Stimulated activated CD8-positive, alpha-beta memory T cell treated with anti-CD3 and anti-CD28 coated beads, Interleukin-4, amount 100 ng/mL, for 4 hours (primary cell): ENCODE data around the gene TRAF3IP3.

Experiments used
- DNase-seq, 2 donors: peaks; one replicate each; pipeline ENCODE4 v3.0.0-alpha.2; 2020; ENCODE audit warnings: low read depth in 2 of 2, low spot score in 1 of 2

The TRAF3IP3 gene, protein sequence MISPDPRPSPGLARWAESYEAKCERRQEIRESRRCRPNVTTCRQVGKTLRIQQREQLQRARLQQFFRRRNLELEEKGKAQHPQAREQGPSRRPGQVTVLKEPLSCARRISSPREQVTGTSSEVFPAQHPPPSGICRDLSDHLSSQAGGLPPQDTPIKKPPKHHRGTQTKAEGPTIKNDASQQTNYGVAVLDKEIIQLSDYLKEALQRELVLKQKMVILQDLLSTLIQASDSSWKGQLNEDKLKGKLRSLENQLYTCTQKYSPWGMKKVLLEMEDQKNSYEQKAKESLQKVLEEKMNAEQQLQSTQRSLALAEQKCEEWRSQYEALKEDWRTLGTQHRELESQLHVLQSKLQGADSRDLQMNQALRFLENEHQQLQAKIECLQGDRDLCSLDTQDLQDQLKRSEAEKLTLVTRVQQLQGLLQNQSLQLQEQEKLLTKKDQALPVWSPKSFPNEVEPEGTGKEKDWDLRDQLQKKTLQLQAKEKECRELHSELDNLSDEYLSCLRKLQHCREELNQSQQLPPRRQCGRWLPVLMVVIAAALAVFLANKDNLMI

DNA sequence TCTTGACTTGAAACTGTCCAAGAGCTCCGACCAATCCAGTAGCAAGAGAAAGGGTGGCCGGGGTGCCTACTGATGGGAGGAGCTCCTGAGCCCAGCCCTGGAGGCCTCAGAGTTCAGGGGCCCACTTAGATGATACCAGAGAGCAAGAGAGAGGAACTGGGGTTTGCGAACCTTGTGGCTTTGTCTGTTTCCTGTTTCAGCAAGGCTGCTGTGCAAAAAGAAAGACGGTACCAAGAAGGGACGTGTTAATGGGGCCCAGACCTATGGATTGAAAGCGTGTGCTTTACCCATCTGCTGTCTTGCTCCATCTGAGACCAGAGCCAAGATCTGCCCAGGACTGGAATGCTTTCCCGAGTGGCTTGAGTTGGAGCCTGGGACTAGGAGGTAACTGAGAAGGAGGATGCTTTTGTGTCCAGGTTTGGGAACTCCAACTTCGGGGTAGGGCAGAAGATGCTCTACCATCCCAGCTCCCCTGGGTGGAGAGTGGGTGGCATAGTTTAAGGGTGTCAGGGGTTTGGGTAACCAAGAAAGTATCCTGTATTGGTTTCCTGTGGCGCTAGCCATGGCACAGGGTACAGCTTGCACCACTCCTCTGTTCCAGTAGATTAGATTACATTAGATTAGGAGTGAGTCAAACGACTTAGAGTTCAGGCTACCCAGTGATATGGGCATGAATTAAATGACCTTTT, at the start of gene TRAF3IP3:
TRAF3IP3 (plus strand) TSS at position 128 of the 689 bp plus-strand sequence. CDS start 3,987 bp downstream, outside the sequence.
- peak; percentile 37 to 63 for DNase-seq

DNA sequence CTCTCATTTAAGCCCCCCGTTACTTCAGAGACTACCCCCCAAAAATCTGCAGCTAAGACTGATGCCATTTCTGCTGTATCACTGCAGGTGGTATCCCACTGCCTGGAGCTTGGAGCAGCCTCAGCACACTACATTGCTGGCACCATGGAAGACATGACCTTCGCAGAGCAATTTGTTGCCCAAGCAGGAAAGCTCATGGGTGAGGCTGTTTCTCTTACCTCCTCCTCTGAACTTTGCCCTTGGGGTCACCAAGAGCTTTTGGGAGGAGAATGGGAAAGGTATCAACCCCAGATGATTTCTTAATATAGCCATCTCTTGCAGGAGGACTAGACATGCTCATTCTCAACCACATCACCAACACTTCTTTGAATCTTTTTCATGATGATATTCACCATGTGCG, 49.2 kb upstream of the TRAF3IP3 start:
- no peak for DNase-seq

DNA sequence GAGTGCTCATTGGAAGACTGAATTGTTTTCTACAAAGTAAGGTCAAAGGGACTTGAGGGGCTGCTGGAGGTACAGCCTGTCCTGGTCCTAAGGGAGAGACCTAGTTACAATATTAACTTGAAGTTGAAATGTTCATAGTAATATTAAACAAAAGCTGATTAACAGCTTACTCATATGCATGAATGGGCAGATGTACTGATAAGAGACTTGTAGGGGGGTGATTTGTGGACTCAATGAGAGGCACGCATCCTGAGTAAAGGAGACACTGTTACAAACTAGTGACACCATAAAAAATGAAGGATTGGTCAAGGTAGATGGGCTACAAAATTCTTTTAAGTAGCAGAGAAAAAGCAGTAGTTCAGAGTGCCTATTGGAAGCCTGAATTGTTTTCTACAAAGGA, 48.5 kb upstream of the TRAF3IP3 start:
- no peak for DNase-seq

DNA sequence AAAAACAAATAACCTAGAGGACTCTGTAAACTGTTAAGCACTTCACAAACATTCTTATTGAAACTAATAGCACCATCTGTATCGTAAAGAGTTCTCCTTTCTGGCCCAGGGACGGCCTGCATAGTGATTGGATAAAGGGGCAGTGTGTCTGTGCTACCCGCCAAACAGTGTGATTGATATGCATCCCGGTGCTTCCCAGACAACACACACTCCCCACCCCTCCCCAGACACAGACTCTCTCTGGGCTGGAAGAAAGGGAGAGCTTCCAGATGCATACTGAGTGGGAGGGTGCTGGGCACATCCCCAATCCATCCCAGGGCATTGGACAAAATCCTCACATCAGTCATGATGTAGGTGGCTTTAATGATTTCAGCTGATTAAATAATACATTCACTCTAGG, 47.6 kb upstream of the TRAF3IP3 start:
- DNase-seq, result no peak

DNA sequence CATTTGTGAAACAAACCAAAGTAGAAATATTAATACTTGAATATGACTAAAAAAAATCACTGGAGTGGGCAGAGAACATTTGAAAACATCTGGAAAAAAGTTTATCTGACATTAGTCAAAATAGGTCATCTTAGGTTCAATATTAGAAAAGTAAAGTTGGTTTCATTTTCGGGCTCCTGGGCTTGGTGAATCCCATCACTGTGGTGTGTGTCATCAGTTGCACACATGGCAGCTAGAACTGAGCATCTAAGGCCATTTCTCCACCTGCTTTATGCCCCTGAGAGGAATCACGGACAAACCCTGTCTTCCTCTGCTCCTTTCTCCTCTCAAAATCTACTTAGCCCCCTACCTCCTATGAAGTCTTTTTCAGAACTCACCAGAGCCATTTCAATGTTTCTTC, 45.8 kb upstream of the TRAF3IP3 start:
- DNase-seq, result no peak

DNA sequence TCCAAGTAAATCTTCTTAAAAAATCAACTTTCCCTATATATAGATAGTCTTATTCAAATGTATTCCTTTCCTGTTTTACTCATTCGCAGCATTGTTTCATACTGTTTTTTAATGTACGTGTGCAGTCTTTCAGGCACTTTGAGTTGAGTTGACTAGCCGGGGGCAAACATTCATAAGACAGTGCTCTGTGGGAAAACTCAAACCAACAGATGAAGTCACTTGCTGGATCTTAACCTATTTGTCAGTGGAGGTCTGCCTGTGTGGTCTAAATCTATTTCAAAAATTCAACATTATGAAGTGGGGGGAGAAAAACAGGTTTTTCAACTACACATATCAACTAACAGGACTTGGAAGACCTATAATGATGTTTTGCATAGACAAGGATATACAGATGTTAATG, 45.0 kb upstream of the TRAF3IP3 start:
- DNase-seq, result no peak

DNA sequence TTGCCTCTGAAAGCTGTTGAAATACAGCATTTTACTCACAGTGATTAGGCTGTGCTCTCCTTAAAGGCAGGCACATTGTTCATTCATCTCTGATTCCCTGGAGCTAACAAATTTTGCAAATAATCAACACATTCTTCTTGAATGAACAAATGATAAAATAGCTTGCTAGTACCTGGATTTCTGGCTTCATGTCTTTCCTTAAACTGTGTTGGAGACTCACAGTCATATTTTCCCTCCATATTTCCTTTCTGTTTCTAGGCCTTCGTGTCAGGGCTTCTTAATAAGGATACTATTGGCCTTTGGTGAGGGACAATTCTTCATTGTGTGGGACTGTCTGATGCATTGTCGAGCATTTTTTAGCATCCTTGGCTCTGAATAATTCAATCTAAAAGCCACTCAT, 41.5 kb upstream of the TRAF3IP3 start:
- DNase-seq, result no peak

DNA sequence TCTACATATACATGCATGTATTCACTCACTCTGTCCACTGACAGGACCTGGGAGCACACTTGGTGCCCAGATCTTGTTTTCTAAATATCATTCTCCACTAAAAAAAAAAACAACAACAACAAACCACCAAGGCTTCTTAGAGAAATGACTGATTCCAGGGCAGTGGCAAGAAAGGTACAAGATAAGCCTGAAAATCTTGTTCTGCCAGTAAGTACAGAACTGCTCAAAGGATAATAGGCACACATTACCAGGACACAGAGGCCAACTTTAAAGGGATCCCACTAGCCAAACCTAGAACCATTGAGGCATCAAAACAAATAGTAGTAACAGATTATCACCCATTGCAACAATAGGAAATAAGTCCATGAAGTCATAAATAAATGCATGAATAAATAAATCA, 40.5 kb upstream of the TRAF3IP3 start:
- DNase-seq, result no peak

DNA sequence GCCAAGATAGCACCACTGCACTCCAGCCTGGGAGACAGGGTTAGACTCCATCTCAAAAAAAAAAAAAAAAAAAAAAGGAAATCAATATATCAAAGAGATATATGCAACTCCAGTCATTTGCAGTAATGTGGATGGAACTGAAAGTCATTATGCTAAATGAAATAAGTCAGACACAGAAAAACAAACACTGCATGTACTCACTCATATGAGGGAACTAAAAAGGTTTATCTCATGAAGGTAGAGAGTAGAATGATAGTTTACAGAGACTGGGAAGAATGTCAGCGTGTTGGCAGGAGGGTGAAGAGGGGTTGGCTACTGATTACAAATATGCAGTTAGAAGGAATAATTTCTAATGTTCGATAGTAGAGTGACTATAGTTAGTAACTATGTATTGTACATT, 38.0 kb upstream of the TRAF3IP3 start:
- DNase-seq, result no peak

DNA sequence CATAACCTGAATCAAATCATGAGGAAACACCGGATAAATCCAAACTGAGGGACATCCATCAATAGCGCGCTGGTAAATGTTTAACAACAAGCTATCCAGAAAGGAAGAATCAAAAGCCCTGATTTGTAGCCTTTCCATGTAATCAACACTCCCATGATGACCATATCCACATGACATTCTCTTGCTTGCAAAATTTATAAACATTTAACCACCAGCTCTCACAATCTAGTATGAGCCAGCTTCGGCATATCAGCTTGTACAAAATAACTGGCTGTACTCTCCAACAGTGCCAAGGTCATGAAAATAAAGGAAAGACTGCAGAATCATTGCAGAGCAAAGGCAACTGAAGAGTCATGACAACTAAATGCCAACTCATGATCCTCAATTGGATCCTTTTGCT, 35.5 kb upstream of the TRAF3IP3 start:
- no peak for DNase-seq

DNA sequence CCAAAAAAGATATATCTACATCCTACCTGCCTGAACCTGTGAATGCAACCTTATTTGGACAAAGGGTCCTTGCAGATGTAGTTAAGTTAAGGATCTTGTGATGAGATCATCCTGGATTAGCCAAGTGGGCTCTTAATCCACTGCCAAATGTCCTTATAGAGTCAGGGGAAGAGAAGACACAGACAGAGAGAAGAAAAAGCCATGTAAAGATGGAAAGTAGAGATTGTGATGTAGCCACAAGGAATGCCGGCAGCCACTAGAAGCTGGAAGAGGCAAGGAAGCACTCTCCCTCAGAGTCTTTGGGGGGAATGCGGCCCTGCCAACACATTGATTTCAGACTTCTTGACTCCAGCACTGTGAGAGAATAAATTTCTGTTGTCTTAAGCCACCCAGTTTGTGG, 35.0 kb upstream of the TRAF3IP3 start:
- DNase-seq, result no peak

DNA sequence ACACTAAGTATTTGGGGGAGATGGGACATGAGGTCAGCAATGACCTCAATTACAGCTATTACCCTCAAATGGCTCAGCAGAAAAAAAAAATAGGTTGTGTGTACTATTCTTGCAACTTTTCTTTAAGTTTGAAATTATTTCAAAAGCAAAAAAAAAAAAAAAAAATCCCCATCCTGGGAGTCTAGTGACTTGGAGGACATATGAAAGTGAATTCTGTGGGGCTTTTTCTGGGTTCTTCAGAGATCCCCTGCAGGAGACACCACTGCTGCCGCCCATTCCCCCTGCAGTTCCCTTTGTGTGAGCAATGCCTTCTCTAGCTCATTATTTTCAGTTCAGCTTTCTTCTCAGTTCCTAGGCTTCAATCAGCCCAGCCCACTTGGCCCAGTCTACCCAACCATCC, 34.5 kb upstream of the TRAF3IP3 start:
- no peak for DNase-seq

DNA sequence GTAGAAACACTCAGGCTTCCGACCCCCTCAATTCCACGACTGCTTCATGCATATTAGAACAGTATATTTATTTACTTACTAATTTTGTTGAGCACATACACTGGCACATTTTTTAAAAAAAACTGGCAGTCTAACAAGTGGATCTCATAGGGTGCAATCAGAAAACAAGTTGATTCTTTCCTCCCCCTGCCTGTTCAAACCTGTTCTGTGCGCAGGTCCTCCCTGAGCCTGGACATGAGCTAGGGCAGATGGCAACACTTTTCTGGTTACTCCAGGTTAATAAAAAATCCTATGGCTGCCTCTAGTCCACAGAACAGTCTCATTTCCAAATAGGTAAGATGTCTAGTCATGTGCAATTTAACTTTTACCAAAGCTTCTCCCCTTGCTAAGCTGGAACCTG, 32.6 kb upstream of the TRAF3IP3 start:
- no peak for DNase-seq

DNA sequence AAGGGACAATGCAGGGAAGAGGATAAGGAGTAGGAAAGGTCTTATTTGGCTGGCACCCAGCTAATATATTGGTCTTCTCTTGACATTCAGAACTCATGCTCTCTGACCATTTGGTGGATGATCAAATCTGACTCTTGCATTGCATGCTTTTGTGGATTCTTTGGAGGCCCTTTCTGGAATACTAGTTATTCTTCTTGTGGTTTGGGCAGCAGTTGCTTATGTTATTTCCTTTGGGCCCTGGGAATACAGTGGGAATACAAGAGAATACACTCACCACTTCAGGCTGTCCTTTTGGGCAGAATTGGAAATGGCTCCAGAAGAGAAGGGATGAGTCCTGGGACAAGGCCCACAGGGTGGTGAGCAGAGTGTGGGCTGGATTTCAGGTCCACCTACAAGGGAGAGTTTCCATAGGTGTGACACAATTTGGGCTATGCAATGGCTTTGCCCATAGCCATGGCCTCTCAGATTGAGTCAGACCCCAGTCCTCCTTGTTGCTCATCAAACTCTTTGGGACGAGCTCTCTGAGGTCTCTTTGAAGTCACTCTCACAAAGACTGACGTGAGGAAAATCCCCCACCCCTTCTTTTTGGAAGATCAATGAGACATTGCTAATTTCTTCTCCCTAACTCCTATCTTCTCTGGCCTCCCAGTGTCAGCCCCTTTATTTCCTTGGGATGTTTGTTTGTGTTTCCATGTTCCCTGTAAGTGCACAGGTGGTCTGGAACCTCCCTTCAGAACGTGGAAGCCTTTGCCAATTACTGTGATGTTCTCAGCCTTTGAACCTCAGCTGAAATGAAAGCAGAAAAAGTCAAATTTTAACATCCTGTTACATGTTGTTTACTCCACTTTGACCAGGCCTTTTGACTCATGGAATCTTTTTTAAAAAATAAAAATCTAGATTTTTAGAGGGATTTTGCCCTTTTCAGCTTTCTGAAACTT, 31.8 kb upstream of the TRAF3IP3 start:
- no peak for DNase-seq

DNA sequence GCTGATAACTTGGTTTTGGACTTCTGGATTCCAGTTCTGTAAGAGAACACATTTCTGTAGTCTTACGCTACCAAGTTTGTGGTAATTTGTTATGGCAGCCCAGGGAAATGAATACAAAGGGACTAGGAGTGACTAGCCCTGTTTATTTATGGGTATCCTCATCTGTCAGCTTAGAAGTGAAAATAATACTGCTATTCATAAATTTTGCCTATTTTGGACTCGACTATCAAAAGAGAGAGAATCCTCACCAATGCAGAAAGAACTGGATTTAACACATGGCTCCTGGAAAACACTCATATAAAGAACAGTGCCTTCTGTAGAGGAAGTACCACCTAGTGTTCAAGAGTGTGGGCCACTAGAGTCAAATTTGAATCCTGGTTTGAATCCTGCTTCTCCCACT, 28.6 kb upstream of the TRAF3IP3 start:
- DNase-seq, result no peak

DNA sequence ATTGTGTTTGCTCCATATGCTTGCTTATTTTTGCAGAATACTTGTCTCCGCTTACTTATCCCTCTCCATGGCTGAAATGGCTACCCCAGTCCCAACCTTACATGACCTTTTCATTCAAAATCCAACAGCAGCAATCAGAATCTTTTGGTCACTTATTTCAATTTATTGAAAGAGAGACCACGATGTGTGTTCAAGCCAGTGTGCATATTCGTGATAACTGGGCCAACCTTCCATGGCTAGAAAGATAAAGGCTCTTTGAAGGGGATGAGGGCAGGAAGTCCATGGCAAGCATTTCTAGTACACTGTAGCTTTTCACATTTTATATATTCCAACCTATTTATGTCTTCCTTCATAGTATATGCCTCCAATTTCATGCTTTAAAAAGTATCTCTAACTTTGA, 28.1 kb upstream of the TRAF3IP3 start:
- no peak for DNase-seq

DNA sequence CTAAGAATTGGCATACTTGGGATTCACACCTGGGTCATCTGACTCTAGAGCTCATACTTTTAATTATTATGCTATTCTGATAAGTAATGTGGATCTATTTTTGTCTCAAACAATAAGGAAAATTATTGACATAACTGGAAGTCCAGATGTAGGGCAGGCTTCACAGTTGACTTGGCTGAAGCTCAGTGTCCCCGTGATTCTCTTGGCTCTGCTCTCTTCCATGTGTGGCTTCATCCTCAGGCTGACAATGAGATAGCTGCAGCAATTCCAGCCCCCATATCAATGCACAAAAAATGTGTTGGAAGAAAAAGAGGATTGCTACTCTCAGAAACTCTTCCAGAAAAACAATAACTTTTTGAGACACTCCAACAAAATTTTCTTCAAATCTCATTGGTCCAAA, 27.4 kb upstream of the TRAF3IP3 start:
- no peak for DNase-seq

DNA sequence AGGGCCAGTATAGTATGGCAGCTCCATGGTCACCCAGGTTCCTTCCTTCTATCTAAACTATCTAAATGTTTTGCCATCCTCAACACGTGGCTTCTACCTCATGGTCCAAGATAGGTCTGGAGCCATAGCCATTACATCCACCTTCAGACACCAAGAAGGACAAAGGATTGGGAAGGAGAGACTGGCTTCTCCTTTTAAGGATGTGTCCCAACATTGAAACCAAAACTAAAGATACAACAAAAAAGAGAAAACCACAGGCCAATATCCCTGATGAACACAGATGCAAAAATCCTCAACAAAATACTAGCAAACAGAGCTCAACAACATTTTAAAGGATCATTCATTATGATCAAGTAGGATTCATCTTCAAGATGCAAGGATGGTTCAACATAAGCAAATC, 26.4 kb upstream of the TRAF3IP3 start:
- DNase-seq, result no peak

DNA sequence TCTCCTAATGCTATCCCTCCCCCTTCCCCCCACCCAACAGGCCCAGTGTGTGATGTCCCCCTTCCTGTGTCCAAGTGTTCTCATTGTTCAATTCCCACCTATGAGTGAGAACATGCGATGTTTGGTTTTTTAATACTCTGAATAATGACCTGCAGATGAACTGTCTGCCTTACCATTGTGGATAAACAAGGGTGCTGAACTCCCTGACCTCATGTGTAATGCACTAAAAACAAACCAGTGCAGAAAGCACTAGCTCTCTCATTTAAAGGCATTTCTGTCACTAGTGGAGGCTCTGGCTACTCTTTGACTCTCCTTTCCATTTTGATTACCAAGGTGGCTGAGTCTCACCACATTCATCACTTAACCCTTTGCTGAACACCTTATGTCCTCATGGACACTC, 23.1 kb upstream of the TRAF3IP3 start:
- DNase-seq, result no peak

DNA sequence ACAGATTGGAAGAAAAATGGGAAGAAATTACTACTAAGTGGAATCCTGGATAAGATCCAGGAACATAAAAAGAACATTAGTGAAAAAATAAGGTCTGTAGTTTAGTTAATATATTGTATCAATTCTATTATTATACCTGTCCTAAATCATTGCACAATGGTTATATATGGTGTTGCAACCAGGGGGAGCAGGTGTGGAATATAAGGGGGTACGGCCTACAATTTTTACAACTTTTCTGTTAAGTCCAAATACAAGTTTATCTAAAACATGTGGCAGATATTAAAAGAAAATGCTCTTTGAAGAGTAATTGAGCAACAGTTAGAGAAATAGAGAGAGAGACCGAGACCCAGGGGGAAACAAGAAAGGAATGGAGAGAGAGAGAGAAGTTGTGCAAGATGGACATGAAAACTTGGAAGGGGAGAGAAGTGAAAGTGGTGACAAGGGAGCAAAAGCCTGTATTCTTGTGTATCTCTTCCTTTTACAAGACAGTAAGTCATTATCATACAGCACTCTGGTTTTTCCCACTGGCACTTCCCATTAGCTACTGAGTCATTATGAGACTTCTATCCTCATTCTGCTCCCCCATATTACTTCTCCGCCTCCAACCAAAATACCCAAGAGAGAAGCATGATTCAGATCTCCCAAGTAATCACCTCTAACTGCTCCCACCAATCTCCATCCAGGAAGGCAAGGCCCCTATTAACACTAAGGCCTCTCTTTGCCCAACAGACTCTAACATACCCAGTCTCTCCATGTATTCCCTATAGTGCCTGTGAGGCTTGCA, 22.3 kb upstream of the TRAF3IP3 start:
- DNase-seq, result no peak
